ENCODE results near the gene REELD1.

The REELD1 gene

DNA sequence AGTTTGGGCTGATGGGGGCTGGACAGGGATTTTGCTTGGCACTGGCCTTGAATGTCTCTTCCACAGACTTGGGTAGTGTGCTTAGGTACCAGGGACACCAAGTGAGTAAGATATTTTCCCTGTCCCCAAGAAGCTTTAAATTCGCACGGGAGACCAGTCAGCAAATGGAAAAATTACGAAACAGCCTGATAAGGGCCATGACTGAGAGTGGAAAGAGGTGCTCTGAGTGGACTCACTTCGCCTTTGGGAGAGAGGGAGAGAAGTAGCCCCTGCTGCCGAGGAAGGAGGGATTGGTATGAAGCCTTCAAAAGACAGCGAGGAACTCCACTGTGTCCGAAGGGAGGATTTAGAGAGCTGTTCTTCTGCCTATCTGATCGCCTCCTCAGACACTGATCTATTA lies 36.2 kb upstream of the REELD1 start:
- TF ChIP-seq, protein P1, sequence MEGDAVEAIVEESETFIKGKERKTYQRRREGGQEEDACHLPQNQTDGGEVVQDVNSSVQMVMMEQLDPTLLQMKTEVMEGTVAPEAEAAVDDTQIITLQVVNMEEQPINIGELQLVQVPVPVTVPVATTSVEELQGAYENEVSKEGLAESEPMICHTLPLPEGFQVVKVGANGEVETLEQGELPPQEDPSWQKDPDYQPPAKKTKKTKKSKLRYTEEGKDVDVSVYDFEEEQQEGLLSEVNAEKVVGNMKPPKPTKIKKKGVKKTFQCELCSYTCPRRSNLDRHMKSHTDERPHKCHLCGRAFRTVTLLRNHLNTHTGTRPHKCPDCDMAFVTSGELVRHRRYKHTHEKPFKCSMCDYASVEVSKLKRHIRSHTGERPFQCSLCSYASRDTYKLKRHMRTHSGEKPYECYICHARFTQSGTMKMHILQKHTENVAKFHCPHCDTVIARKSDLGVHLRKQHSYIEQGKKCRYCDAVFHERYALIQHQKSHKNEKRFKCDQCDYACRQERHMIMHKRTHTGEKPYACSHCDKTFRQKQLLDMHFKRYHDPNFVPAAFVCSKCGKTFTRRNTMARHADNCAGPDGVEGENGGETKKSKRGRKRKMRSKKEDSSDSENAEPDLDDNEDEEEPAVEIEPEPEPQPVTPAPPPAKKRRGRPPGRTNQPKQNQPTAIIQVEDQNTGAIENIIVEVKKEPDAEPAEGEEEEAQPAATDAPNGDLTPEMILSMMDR (IDR thresholded peaks at IDR 0.05; ENCODE audit: low read depth, low read length, missing control alignments): no peak

DNA sequence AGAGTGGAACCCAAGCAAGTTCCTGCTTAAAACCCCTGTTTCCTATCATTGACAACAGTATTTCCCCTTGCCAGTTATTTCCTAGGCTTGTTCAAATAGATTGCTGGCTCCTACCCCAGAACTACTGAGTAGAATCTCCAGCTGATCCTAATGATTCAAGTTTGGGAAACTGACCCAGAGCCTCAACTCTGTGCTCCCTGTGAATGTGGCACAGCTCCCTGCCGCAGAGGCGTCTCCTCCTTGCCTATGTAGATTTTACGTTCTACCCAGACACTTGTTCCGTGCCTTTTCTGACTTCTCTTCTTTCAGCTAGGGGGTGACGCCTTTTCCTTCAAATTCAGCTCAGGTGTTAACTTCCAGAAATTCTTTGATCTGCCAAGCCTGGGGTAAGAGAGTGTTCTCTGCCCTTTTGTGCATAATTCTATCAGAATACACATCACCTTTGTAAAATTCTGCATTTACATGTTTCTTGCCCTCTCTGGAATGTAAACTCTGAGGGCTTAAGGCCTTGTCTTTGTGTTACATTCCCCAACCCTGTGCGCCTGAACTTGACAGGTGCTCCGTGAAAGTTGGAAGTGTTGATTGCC lies 34.5 kb upstream of the REELD1 start:
- TF ChIP-seq, protein P1 (IDR thresholded peaks at IDR 0.05; ENCODE audit: low read depth, low read length, missing control alignments): no peak
- DNase-seq (ENCODE audit: low read depth): no peak

More for the DNA sequence above, 36.2 kb upstream of the REELD1 start:
- no peak for DNase-seq (ENCODE audit: low read depth)
- no peak overlapping the region for H3K4me3 ChIP-seq (ENCODE audit: low read depth, low read length)

DNA sequence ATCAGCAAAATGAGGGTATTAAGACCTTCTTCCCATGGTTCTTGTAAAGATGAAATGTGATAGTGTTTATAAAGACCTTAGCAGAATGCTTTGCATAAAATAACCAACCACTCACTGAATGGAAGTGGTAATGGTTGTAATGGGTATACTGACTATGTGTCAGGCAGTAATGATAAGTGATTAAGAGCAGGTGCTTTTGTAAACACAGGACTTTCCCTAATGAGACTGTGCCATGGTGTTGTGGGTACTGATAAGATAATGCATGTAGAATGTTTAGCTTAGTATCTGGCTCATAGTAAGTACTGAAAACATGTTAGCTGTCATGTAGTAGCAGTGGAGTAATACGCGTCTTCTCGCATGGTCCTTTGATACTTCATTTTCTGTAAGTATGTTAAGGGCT lies 31.9 kb upstream of the REELD1 start:
- no peak for DNase-seq (ENCODE audit: low read depth)
- TF ChIP-seq, protein P1 (IDR thresholded peaks at IDR 0.05; ENCODE audit: low read depth, low read length, missing control alignments): no peak
- no peak overlapping the region for H3K4me3 ChIP-seq (ENCODE audit: low read depth, low read length)

More for the DNA sequence above, 34.5 kb upstream of the REELD1 start:
- H3K4me3 ChIP-seq (ENCODE audit: low read depth, low read length): no peak overlapping the region

DNA sequence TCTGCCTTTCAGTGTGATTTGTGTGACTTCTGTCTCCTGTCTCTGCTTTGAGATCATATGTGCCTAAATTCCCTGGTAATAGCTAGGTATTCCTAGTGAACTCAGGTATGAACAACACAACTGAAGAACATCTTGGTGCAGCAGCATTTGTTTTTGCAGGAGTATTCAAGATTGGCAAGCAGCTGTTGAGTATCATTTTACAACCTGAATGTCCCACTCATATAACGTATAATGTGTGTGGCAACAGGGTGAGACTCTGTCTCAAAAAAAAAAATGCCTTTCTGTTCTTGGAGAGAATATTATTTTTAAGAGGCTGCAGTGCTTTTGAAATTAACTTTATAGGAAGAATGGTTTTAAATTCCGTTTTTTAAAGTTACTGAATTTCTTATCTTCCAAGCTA lies 31.1 kb upstream of the REELD1 start:
- no peak for DNase-seq (ENCODE audit: low read depth)
- H3K4me3 ChIP-seq (ENCODE audit: low read depth, low read length): no peak overlapping the region
- TF ChIP-seq, protein P1 (IDR thresholded peaks at IDR 0.05; ENCODE audit: low read depth, low read length, missing control alignments): no peak

DNA sequence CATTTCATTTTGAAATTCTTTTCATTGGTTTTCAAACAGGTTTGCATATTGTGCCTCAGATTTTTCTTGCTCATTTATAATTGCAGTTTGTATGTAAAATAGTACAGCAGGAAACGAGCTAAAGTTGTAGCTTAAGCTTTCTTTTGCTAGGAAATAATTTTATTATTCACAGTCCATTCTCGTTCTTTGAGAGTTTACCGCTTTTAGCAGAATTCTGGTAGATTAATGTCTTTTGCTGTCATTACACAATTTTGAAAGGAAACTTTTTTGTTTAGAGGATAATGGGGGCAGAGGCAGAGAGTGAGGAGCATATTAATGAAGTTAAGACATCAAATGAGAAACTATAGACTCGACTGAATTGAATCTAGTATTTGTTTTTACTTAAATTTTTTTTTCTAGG lies 28.3 kb upstream of the REELD1 start:
- H3K4me3 ChIP-seq (ENCODE audit: low read depth, low read length): no peak overlapping the region
- no peak for DNase-seq (ENCODE audit: low read depth)
- TF ChIP-seq, protein P1 (IDR thresholded peaks at IDR 0.05; ENCODE audit: low read depth, low read length, missing control alignments): no peak

DNA sequence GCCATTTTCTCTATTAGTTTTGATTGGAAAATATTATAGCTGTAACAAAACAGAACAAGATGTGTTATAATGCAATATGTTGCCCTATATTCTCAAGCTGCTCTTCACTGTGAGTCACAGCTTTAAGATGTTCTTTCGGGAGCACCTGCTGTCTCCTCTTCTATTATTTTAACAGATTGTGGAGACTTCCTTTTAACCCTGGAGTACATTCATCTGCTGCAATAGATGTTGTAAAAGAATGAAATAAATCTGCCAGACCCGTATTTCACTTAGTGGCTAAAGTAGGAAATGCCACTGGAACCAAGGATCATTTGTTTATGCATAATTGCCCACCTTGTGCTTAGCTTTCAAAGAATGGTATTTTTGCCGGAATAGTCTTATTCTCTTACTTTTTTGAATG lies 27.7 kb upstream of the REELD1 start:
- no peak for DNase-seq (ENCODE audit: low read depth)
- no peak overlapping the region for H3K4me3 ChIP-seq (ENCODE audit: low read depth, low read length)
- TF ChIP-seq, protein P1 (IDR thresholded peaks at IDR 0.05; ENCODE audit: low read depth, low read length, missing control alignments): no peak

DNA sequence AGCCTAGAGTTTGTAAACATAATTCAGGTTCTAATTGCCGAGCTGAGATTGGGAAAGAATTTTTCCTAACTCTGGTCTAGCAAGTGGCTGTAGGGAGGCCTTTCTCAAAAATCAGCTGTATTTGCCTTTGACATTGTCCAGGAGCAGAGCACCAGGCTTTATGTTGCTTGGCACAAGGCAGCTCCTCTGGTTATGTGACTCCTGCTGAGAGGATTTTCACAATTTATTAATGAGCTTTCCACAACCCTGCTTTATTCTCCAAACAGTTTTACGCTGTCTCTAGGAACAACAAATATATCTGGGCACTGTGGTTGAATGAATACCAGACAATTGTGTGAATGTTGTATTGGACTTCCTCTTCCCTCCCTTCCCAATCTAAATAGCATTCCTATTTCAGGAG lies 23.9 kb upstream of the REELD1 start:
- TF ChIP-seq, protein P1 (IDR thresholded peaks at IDR 0.05; ENCODE audit: low read depth, low read length, missing control alignments): no peak

More for the DNA sequence above, 23.9 kb upstream of the REELD1 start:
- no peak for DNase-seq (ENCODE audit: low read depth)
- H3K4me3 ChIP-seq (ENCODE audit: low read depth, low read length): no peak overlapping the region
